Naive thymus-derived CD4-positive, alpha-beta T cell (primary cell): ENCODE measurements around the gene GEMIN4. TPM values are rescaled to one million over a fixed set of nuclear protein-coding genes. Genes with fewer than 3 reads are reported as not detected.

Experiments
- ATAC-seq: fragments of 150-1000 bp; cut with Tn5 transposase; 2 replicates; pipeline ENCODE4 v1.10.0; 2021; ENCODE audit warnings: mild to moderate bottlenecking, moderate library complexity
- CTCF ChIA-PET: fragments of 350-600 bp; sonication (Branson Sonifier 250); formaldehyde crosslinking; loops from one replicate; lab custom pipeline; 2021; ENCODE audit warnings: antibody characterized with exemption; lab: Charles Lee
- POLR2A ChIA-PET: fragments of 350-600 bp; sonication (Branson Sonifier 250); formaldehyde crosslinking; loops from one replicate; lab custom pipeline; 2021; ENCODE audit warnings: antibody characterized with exemption, inconsistent platforms; lab: Charles Lee
- DNase-seq, 9 donors: peaks; one replicate each; pipeline versions ENCODE4 v3.0.0 to v3.0.0-alpha.2; 2020 to 2022; ENCODE audit warnings: mixed read lengths in 1 of 9
- H3K27ac ChIP-seq: one replicate; pipeline ENCODE4 v1.7.0; 2013; ENCODE audit warnings: mild to moderate bottlenecking, low read depth, low read length, moderate library complexity
- H3K27me3 ChIP-seq, 2 donors: one replicate each; pipeline ENCODE4 v1.7.0; 2013; ENCODE audit warnings: low read length in 2 of 2, mild to moderate bottlenecking in 2 of 2, moderate library complexity in 2 of 2; ENCODE audit not compliant: control insufficient read depth in 2 of 2, insufficient read depth in 2 of 2
- H3K36me3 ChIP-seq, 3 experiments: 1 replicate in 2 of 3; 2 replicates in 1 of 3; pipeline ENCODE4 v1.7.0; 2013; ENCODE audit warnings: low read length in 3 of 3, mild to moderate bottlenecking in 3 of 3, moderate library complexity in 1 of 3; ENCODE audit not compliant: insufficient read depth in 3 of 3, control insufficient read depth in 2 of 3
- H3K4me1 ChIP-seq, 2 donors: one replicate each; pipeline ENCODE4 v1.7.0; 2013; ENCODE audit warnings: low read length in 2 of 2, mild to moderate bottlenecking in 2 of 2, moderate library complexity in 1 of 2; ENCODE audit not compliant: control insufficient read depth in 2 of 2, insufficient read depth in 2 of 2
- H3K4me3 ChIP-seq: 2 replicates; pipeline ENCODE4 v1.7.0; 2013; ENCODE audit warnings: mild to moderate bottlenecking, low read length
- H3K9me3 ChIP-seq, 3 experiments: 1 replicate in 2 of 3; 2 replicates in 1 of 3; pipeline ENCODE4 v1.7.0; 2013; ENCODE audit warnings: low read length in 3 of 3; ENCODE audit not compliant: control insufficient read depth in 2 of 3
- H3K27ac Mint-ChIP-seq, 9 donors: one replicate each; pipeline ENCODE4 v1.8.0; 2020 to 2022; ENCODE audit warnings: mixed read lengths in 9 of 9, mild to moderate bottlenecking in 8 of 9, moderate library complexity in 5 of 9, inconsistent platforms in 2 of 9
- H3K27me3 Mint-ChIP-seq, 5 donors: one replicate each; pipeline ENCODE4 v1.8.0; 2021 to 2022; ENCODE audit warnings: mixed read lengths in 5 of 5, mild to moderate bottlenecking in 1 of 5
- H3K36me3 Mint-ChIP-seq, 5 donors: one replicate each; pipeline ENCODE4 v1.8.0; 2020 to 2022; ENCODE audit warnings: mixed read lengths in 5 of 5, mild to moderate bottlenecking in 3 of 5, inconsistent platforms in 1 of 5
- H3K4me1 Mint-ChIP-seq, 7 donors: one replicate each; pipeline ENCODE4 v1.8.0; 2020 to 2022; ENCODE audit warnings: mixed read lengths in 7 of 7, mild to moderate bottlenecking in 3 of 7, inconsistent platforms in 1 of 7
- H3K4me3 Mint-ChIP-seq, 10 donors: one replicate each; pipeline ENCODE4 v1.8.0; 2020 to 2022; ENCODE audit warnings: mild to moderate bottlenecking in 10 of 10, mixed read lengths in 10 of 10, moderate library complexity in 6 of 10, inconsistent platforms in 2 of 10
- H3K9me3 Mint-ChIP-seq, 11 donors: one replicate each; pipeline ENCODE4 v1.8.0; 2020 to 2022; ENCODE audit warnings: mixed read lengths in 11 of 11, mild to moderate bottlenecking in 4 of 11, inconsistent platforms in 1 of 11, moderate library complexity in 1 of 11
- intact Hi-C, 2 donors: fragments of 100-400 bp; cut with micrococcal nuclease; formaldehyde crosslinking; loops; one replicate each; pipeline ENCODE4 v1.15.1; 2023
- polyA plus RNA-seq, 2 donors: library from polyadenylated mRNA; unstranded; fragments of 300-500 nt; fragmentation: Illumina TruSeq; gene quantifications; one replicate each; pipeline ENCODE4 v1.2.3, GENCODE V29; 2021
- total RNA-seq, 6 experiments: library from RNA in 5 of 6; stranded (reverse) in 5 of 6; gene quantifications; 1 replicate in 5 of 6; 2 replicates in 1 of 6; pipeline ENCODE4 v1.2.3 and lab custom pipeline; 2021 to 2026

Gene GEMIN4
- total and polyA plus RNA-seq, 7 experiments from 2014 or later: 15.5 to 49.3 (median 28.9) TPM

DNA sequence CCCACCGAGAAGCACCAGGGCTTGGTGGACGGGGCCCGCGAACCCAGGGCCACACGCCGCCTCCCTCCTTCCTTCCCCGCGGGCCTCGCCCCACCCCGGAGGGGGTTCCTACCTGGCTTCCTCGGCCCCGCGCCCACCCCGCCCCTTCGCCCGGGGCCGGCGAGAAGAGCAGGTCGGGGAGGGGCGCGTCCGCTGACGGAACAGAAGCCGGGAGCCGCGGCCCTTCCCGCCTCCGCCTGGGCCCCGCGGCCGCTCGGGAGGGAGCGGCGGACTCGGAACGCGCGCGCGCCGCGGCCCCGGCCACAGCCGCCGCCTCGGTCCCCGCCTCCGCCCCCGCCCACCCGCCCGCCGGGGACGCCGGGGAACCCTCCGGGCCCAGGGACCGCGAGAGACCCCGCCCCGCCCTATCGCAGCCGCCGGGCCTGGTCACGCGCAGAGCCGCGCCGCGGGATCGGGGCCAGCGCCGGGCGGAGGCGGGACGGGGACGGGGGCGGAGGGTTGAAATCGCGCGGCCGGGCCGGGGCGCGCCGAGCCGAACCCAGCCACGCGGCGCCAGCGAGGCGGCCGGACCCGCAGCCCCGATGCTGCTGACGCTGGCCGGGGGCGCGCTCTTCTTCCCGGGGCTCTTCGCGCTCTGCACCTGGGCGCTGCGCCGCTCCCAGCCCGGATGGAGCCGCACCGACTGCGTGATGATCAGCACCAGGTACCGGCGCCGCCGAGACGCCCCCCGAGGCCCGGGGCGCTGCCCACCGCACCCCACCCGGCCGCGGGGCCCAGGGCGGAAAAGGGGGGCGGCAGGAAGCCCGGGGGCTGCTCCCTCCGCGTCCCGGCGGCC, 19.8 kb downstream of the GEMIN4 start, which contains the start of gene TLCD3A:
TLCD3A (plus strand) TSS at position 530 of the 835 bp plus-strand sequence; CDS start at position 582, 52 bp downstream.
- Histone ChIP-seq H3K36me3 (no peaks in the 10 kb centered on the region), H3K9me3 (no peaks in the 10 kb centered on the region), H3K4me1 (peaks cover 4 to 9% of the 10 kb centered on the region in 2 donors), H3K4me3 (peak within 1 kb of the TSS; percentile 41), H3K27me3 (no peaks in the 10 kb centered on the region), H3K27ac (peak within 1 kb of the TSS; percentile 29)
- H3K9me3 Mint-ChIP-seq: no peaks in the 10 kb centered on the region
- peak; percentile 82 for ATAC-seq
- H3K27me3 Mint-ChIP-seq: peaks cover 0 to 9% (median 0%) of the 10 kb centered on the region in 5 donors
- peaks cover 0 to 35% (median 6%) of the 10 kb centered on the region in 7 donors for H3K4me1 Mint-ChIP-seq
- intact Hi-C loops: loop anchor here (1.0 to 5.0 kb wide), 4 partner anchors 18 to 245 kb away; partner anchors contain the start of genes GEMIN4 (in 2 of the 2), VPS53 (in 2 of the 2) and NXN (in 1 of the 2)
- H3K27ac Mint-ChIP-seq: peak within 1 kb of the TSS in 3 of 9 donors; percentile 23 to 86 (median 47)
- H3K4me3 Mint-ChIP-seq: peak within 1 kb of the TSS; percentile 67 to 90 (median 84)
- POLR2A ChIA-PET: interaction anchor here (0.9 kb wide), 1 partner anchor 19 kb away, joined by 3 read pairs; no protein-coding TSS in a partner anchor
- DNase-seq: peak in 6 of 9 donors; percentile 13 to 80 (median 26)
- CTCF ChIA-PET: no interaction called here
- peaks cover 0 to 11% (median 0%) of the 10 kb centered on the region in 5 donors for H3K36me3 Mint-ChIP-seq

DNA sequence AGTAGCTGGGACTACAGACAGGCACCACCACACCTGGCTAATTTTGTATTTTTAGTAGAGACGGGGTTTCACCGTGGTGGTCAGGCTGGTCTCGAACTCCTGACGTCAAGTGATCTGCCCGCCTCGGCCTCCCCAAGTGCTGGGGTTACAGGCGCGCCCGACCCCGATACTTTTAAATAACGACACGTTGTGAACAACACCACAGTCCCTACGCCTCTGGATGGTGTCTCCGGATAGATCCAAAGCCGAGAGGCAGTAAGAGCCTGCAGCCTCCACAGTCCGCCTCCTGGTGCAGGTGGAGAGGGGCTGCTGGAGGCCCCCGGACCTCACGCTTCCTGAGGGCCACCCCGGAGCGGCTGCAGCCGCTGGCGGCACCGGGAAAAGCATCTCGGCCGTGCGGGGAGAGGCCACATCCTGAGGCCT, 20.4 kb downstream of the GEMIN4 start:
- POLR2A ChIA-PET: no interaction called here
- H3K4me3 ChIP-seq: peak overlapping the region; percentile 41
- DNase-seq: no peak

DNA sequence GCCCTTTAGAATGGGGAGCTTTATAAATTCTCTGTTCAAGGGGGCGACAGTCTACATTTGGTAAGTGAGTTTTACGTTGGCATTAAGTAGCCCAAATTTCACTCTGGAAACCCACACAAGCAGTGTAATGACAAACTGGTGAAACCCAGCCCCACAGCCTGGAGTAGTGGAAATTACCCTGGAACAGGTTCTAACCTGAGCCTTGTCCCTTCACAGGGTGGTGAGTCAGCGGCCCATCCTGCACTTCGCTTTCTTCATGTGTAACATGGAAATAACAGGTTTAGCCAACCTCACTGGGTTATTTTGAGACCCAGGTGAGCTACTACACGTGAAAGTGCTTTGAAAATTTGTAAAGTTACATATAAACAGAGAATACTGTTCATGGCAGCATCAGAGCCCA, 23.2 kb downstream of the GEMIN4 start:
- H3K27me3 Mint-ChIP-seq: peaks cover 3 to 11% (median 4%) of the 10 kb centered on the region in 5 donors
- no peak overlapping the region for H3K4me3 ChIP-seq
- intact Hi-C loops: no loop called here

More for the DNA sequence above, 20.4 kb downstream of the GEMIN4 start:
- Histone ChIP-seq H3K36me3 (no peaks in the 10 kb centered on the region), H3K9me3 (no peaks in the 10 kb centered on the region), H3K27ac (peak overlapping the region; percentile 29), H3K27me3 (no peaks in the 10 kb centered on the region), H3K4me1 (peaks cover 4 to 9% of the 10 kb centered on the region in 2 donors)
- intact Hi-C loops: loop anchor here (1.0 to 5.0 kb wide), 4 partner anchors 17 to 246 kb away; partner anchors contain the start of genes GEMIN4 (in 2 of the 2), VPS53 (in 2 of the 2) and NXN (in 1 of the 2)
- Mint-ChIP-seq H3K36me3 (peaks cover 0 to 11% (median 0%) of the 10 kb centered on the region in 5 donors), H3K27me3 (peaks cover 3 to 13% (median 4%) of the 10 kb centered on the region in 5 donors), H3K4me1 (peaks cover 0 to 35% (median 6%) of the 10 kb centered on the region in 7 donors), H3K9me3 (no peaks in the 10 kb centered on the region), H3K4me3 (peak overlapping the region; percentile 10 to 84 (median 66)), H3K27ac (peak overlapping the region in 1 of 9 donors; percentile 58)
- CTCF ChIA-PET: no interaction called here
- ATAC-seq: peak; percentile 12

DNA sequence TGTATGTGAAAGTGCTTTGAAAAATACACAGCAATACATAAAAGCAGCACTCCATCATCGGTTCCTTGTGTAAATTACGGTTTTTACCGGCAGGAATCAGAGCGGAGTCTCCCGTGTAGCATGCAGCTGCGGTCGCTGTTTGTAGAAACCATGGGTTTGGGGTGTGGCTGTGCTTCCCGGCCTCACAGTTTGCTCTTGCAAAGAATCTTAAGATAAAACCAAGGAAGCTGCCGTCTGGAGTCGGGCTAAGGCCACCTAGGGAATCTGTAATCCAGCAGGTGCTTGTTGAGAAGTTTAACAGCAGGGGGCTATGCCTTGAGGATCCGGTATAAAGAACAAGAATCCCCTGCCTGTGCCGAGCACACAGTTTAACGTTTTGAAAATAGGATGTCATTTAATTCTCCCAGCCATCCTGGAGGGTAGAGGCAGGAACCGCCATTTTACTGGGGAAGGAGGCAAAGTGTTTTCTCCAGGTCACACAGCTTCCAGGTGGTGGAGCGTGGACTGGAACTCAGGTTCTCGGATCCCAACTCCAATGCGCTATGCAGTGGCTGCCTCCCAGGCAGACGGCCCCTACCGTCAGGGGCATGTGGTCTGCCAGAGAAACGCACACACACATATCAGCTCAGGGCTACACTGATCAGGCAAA, 25.7 kb downstream of the GEMIN4 start:
- DNase-seq (no peak), ATAC-seq (no peak)
- Mint-ChIP-seq H3K27me3 (peaks cover 3 to 7% (median 4%) of the 10 kb centered on the region in 5 donors), H3K4me3 (no peak overlapping the region), H3K36me3 (peaks cover 0 to 1% (median 0%) of the 10 kb centered on the region in 5 donors), H3K9me3 (peaks cover 0 to 3% (median 0%) of the 10 kb centered on the region in 11 donors), H3K4me1 (peaks cover 0 to 11% (median 0%) of the 10 kb centered on the region in 7 donors), H3K27ac (no peak overlapping the region)
- intact Hi-C loops: no loop called here
- POLR2A ChIA-PET: interaction anchor here (0.7 kb wide), 1 partner anchor 10 kb away, joined by 3 read pairs; no protein-coding TSS in a partner anchor
- H3K4me1 ChIP-seq: no peaks in the 10 kb centered on the region
- no peak overlapping the region for H3K4me3 ChIP-seq
- H3K27ac ChIP-seq: no peak overlapping the region
- H3K36me3 ChIP-seq: no peaks in the 10 kb centered on the region
- CTCF ChIA-PET: no interaction called here
- H3K27me3 ChIP-seq: no peaks in the 10 kb centered on the region
- no peaks in the 10 kb centered on the region for H3K9me3 ChIP-seq

More for the DNA sequence above, 23.2 kb downstream of the GEMIN4 start:
- CTCF ChIA-PET: interaction anchor here (0.6 kb wide), 1 partner anchor 54 kb away, joined by 3 read pairs; no protein-coding TSS in a partner anchor
- peaks cover 4 to 9% of the 10 kb centered on the region in 2 donors for H3K4me1 ChIP-seq
- H3K27me3 ChIP-seq: no peaks in the 10 kb centered on the region
- peaks cover 0 to 3% (median 0%) of the 10 kb centered on the region in 11 donors for H3K9me3 Mint-ChIP-seq
- no peak overlapping the region for H3K4me3 Mint-ChIP-seq
- POLR2A ChIA-PET: no interaction called here
- no peak for ATAC-seq
- H3K36me3 ChIP-seq: no peaks in the 10 kb centered on the region
- H3K4me1 Mint-ChIP-seq: peaks cover 0 to 24% (median 6%) of the 10 kb centered on the region in 7 donors
- no peak for DNase-seq
- no peak overlapping the region for H3K27ac Mint-ChIP-seq
- H3K36me3 Mint-ChIP-seq: peaks cover 0 to 4% (median 0%) of the 10 kb centered on the region in 5 donors
- H3K27ac ChIP-seq: no peak overlapping the region
- H3K9me3 ChIP-seq: no peaks in the 10 kb centered on the region

DNA sequence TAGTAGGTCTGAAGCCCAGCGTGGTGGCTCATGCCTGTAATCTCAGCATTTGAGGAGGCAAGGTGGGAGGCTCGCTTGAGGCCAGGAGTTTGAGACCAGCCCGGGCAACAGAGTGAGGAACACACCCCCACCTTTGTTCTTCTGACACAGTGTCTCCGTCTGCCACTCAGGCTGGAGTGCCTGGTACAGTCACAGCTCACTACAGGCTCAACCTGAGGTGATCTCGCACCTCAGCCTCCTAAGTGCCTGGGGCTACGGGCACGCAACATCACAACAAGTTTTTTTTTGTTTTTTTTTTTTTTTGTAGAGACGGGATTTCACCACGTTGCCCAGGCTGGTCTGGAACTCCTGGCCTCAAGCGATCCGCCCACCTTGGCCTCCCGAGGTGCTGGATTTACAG, 26.3 kb downstream of the GEMIN4 start:
- no peak overlapping the region for H3K4me3 ChIP-seq
- H3K36me3 Mint-ChIP-seq: peaks cover 0 to 1% (median 0%) of the 10 kb centered on the region in 5 donors
- no peak overlapping the region for H3K27ac ChIP-seq
- no peak overlapping the region for H3K27ac Mint-ChIP-seq
- peaks cover 3 to 7% (median 4%) of the 10 kb centered on the region in 5 donors for H3K27me3 Mint-ChIP-seq
- ATAC-seq (no peak), DNase-seq (no peak)
- no peak overlapping the region for H3K4me3 Mint-ChIP-seq
- H3K4me1 ChIP-seq: no peaks in the 10 kb centered on the region
- ChIA-PET CTCF (no interaction called here), POLR2A (no interaction called here)
- H3K27me3 ChIP-seq: no peaks in the 10 kb centered on the region
- intact Hi-C loops: no loop called here
- no peaks in the 10 kb centered on the region for H3K36me3 ChIP-seq
- peaks cover 0 to 5% (median 0%) of the 10 kb centered on the region in 7 donors for H3K4me1 Mint-ChIP-seq
- peaks cover 0 to 3% (median 0%) of the 10 kb centered on the region in 11 donors for H3K9me3 Mint-ChIP-seq
- no peaks in the 10 kb centered on the region for H3K9me3 ChIP-seq

DNA sequence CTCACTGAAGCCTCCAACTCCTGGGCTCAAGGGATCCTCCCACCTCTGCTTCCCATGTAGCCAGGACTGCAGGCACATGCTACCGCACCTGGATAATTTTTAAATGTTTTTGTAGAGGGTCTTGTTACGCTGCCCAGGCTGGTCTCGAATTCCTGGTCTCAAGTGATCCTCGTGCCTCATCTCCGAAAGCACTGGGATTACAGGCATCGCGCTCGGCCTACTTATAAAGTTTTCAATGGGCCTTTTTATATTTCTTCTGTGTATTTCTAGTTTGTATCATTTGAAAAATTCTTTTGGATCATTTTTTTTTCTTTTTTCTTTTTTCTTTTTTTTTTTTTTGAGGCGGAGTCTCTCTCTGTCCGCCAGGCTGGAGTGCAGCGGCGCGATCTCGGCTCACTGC, 27.0 kb downstream of the GEMIN4 start:
- Histone ChIP-seq H3K4me1 (no peaks in the 10 kb centered on the region), H3K9me3 (no peaks in the 10 kb centered on the region), H3K36me3 (no peaks in the 10 kb centered on the region), H3K27ac (no peak overlapping the region), H3K27me3 (no peaks in the 10 kb centered on the region), H3K4me3 (no peak overlapping the region)
- peaks cover 0 to 6% (median 4%) of the 10 kb centered on the region in 5 donors for H3K27me3 Mint-ChIP-seq
- no peak overlapping the region for H3K4me3 Mint-ChIP-seq
- CTCF ChIA-PET: no interaction called here
- DNase-seq: no peak
- intact Hi-C loops: no loop called here
- H3K9me3 Mint-ChIP-seq: peaks cover 0 to 3% (median 0%) of the 10 kb centered on the region in 11 donors
- POLR2A ChIA-PET: no interaction called here
- H3K27ac Mint-ChIP-seq: no peak overlapping the region
- no peaks in the 10 kb centered on the region for H3K36me3 Mint-ChIP-seq
- ATAC-seq: no peak
- H3K4me1 Mint-ChIP-seq: peaks cover 0 to 4% (median 0%) of the 10 kb centered on the region in 7 donors
